Endothelial cell of umbilical vein (primary cell): Measurements from ENCODE around the gene LRRTM4. TPM values are rescaled to one million over a fixed set of nuclear protein-coding genes. Genes with fewer than 3 reads are reported as not detected.

Experiments
- BruUV-seq: library from RNA; stranded (reverse); fragments of 400-500 nt; replicated peaks from 2 replicates; lab custom pipeline; 2021; lab: Mats Ljungman, UMichigan
- CTCF ChIA-PET: fragments of 300-600, 350-600 bp; sonication (Branson Sonifier 250); formaldehyde crosslinking; loops from one replicate; lab custom pipeline; 2021; ENCODE audit warnings: antibody characterized with exemption, inconsistent platforms; lab: Charles Lee
- POLR2A ChIA-PET: fragments of 300-600, 350-600 bp; sonication (Branson Sonifier 250); formaldehyde crosslinking; loops from one replicate; lab custom pipeline; 2021; ENCODE audit warnings: antibody characterized with exemption, inconsistent platforms; lab: Charles Lee
- DNase-seq: peaks from one replicate; pipeline ENCODE4 v3.0.0-alpha.2; 2011; ENCODE audit warnings: low read depth, low spot score
- FAIRE-seq: peaks from 2 replicates; lab custom pipeline; 2011; peaks lifted over from hg19 to GRCh38; lab: Jason Lieb, UNC
- H2AFZ ChIP-seq: 2 replicates; pipeline ENCODE4 v1.6.0; 2012; ENCODE audit warnings: low read depth, low read length, control low read depth, inconsistent platforms
- H3K27ac ChIP-seq: 2 replicates; pipeline ENCODE4 v1.5.1; 2011; ENCODE audit warnings: low read depth, mild to moderate bottlenecking, control low read depth, low read length, moderate library complexity; ENCODE audit not compliant: insufficient read depth
- H3K27me3 ChIP-seq, 2 experiments: 2 replicates each; pipeline versions ENCODE4 v1.6.0 to v1.6.1; 2011; ENCODE audit warnings: low read length in 2 of 2, mixed read lengths in 1 of 2; ENCODE audit not compliant: control insufficient read depth in 2 of 2, insufficient read depth in 2 of 2
- H3K36me3 ChIP-seq, 2 experiments: 2 replicates in 1 of 2; 3 replicates in 1 of 2; pipeline ENCODE4 v1.5.1; 2011; ENCODE audit warnings: low read length in 2 of 2, mild to moderate bottlenecking in 1 of 2, moderate library complexity in 1 of 2; ENCODE audit not compliant: control insufficient read depth in 2 of 2, insufficient read depth in 2 of 2; ENCODE audit errors: extremely low read depth in 1 of 2
- H3K4me1 ChIP-seq: 3 replicates; pipeline ENCODE4 v1.5.1; 2011; ENCODE audit warnings: mild to moderate bottlenecking, low read length; ENCODE audit not compliant: control insufficient read depth, insufficient read depth; ENCODE audit errors: extremely low read depth
- H3K4me2 ChIP-seq: 2 replicates; pipeline ENCODE4 v1.6.1; 2011; ENCODE audit warnings: low read length, control low read depth, mixed read lengths; ENCODE audit not compliant: insufficient read depth
- H3K4me3 ChIP-seq, 3 experiments: fragments of 200-600 bp in 1 of 3; sonication (generic), shearing (Covaris generic) in 1 of 3; replicated peaks in 1 of 3; 2 replicates each; pipeline ENCODE4 v1.5.1; 2011 to 2016; ENCODE audit warnings: control low read depth in 3 of 3, low read length in 3 of 3, mild to moderate bottlenecking in 2 of 3, inconsistent platforms in 1 of 3, low read depth in 1 of 3, moderate library complexity in 1 of 3; ENCODE audit not compliant: insufficient read depth in 1 of 3
- H3K79me2 ChIP-seq: 2 replicates; pipeline ENCODE4 v1.6.0; 2012; ENCODE audit warnings: low read length, inconsistent platforms; ENCODE audit not compliant: control insufficient read depth, insufficient read depth
- H3K9ac ChIP-seq: replicated peaks from 2 replicates; pipeline ENCODE3; 2011; ENCODE audit warnings: low read length, control low read depth; ENCODE audit not compliant: insufficient read depth; ENCODE audit errors: extremely low read depth
- H3K9me1 ChIP-seq: replicated peaks from 3 replicates; pipeline ENCODE4 v1.6.0; 2011; ENCODE audit warnings: mild to moderate bottlenecking, low read length; ENCODE audit not compliant: control insufficient read depth, insufficient read depth; ENCODE audit errors: extremely low read depth
- H3K9me3 ChIP-seq: replicated peaks from 2 replicates; pipeline ENCODE4 v1.5.1; 2012; ENCODE audit warnings: low read length, inconsistent platforms; ENCODE audit not compliant: control insufficient read depth, insufficient read depth
- H4K20me1 ChIP-seq: replicated peaks from 2 replicates; pipeline ENCODE3; 2011; ENCODE audit warnings: mild to moderate bottlenecking, low read length; ENCODE audit not compliant: control insufficient read depth, insufficient read depth; ENCODE audit errors: extremely low read depth
- CTCF ChIP-seq, 2 donors: IDR thresholded peaks; 1 replicate in 1 of 2; 2 replicates in 1 of 2; pipeline ENCODE4 v1.5.1; 2011; ENCODE audit warnings: low read length in 2 of 2, mild to moderate bottlenecking in 2 of 2, moderate library complexity in 2 of 2, control low read depth in 1 of 2, inconsistent platforms in 1 of 2, low read depth in 1 of 2; ENCODE audit not compliant: insufficient read depth in 1 of 2; ENCODE audit errors: extremely low read depth in 1 of 2
- EZH2 ChIP-seq: IDR thresholded peaks from 2 replicates; pipeline ENCODE4 v1.6.1; 2012; ENCODE audit warnings: borderline replicate concordance, low read depth, mild to moderate bottlenecking, moderate library complexity, low read length, inconsistent platforms; ENCODE audit not compliant: severe bottlenecking
- FOS ChIP-seq: IDR thresholded peaks from 2 replicates; pipeline ENCODE4 v1.6.1; 2011; ENCODE audit warnings: mild to moderate bottlenecking, low read length, moderate library complexity, borderline replicate concordance; ENCODE audit not compliant: insufficient read depth
- GATA2 ChIP-seq: IDR thresholded peaks from 2 replicates; pipeline ENCODE4 v1.7.0; 2011; ENCODE audit warnings: low read depth, mild to moderate bottlenecking, moderate library complexity, mixed read lengths, low read length; ENCODE audit not compliant: insufficient read length, insufficient read depth
- JUN ChIP-seq: IDR thresholded peaks from 2 replicates; pipeline ENCODE4 v1.6.1; 2011; ENCODE audit warnings: borderline replicate concordance, low read depth; ENCODE audit not compliant: insufficient read length, insufficient read depth
- MAX ChIP-seq: IDR thresholded peaks from 2 replicates; pipeline ENCODE4 v1.6.1; 2011; ENCODE audit not compliant: insufficient read depth, insufficient read length
- MYC ChIP-seq: IDR thresholded peaks from one replicate; pipeline ENCODE4 v1.6.1; 2011; ENCODE audit warnings: mild to moderate bottlenecking, low read depth, low read length
- POLR2A ChIP-seq: IDR thresholded peaks from 2 replicates; pipeline ENCODE4 v1.6.1; 2012; ENCODE audit warnings: low read depth, mild to moderate bottlenecking, control low read depth, low read length
- POLR2AphosphoS5 ChIP-seq: IDR thresholded peaks from 2 replicates; pipeline ENCODE4 v1.6.1; 2012; ENCODE audit warnings: low read depth, mild to moderate bottlenecking, control low read depth, low read length, moderate library complexity; ENCODE audit not compliant: insufficient read depth
- dilution Hi-C: fragments of 300-500 bp; cut with MboI; formaldehyde crosslinking; loops from one replicate; pipeline ENCODE4 v1.15.0; 2019; ENCODE audit warnings: low sequenced_read_pairs; ENCODE audit not compliant: extremely low pct_ligation_motif_present
- intact Hi-C: fragments of 100-400 bp; cut with micrococcal nuclease; formaldehyde crosslinking; loops from one replicate; pipeline ENCODE4 v1.10.0; 2022
- polyA plus RNA-seq, 4 experiments: library from polyadenylated mRNA; depleted of rRNA in 3 of 4; stranded (reverse) in 3 of 4; unstranded in 1 of 4; fragments of >200 nt; gene quantifications; 2 replicates each; pipeline versions ENCODE4 v1.2.1 to v1.2.3, GENCODE V29; 2011 to 2012; ENCODE audit warnings: missing spikeins in 1 of 4
- total RNA-seq: library from RNA; stranded (reverse); gene quantifications from 2 replicates; pipeline ENCODE4 v1.2.3, GENCODE V29; 2021

LRRTM4 gene
- total and polyA plus RNA-seq, 2 donors (not counting 3 experiments of a cell fraction or from before 2014, with no cell fraction given): not detected

GRCh38 chr2:77228391-77228790 lies 293.8 kb downstream of the LRRTM4 start:
- intact Hi-C loops: no loop called here

More at GRCh38 chr2:77228391-77228790, 293.8 kb downstream of the LRRTM4 start:
- BruUV-seq: no TSS peak
- H3K27me3 ChIP-seq: no peaks in the 10 kb centered on the region
- CTCF ChIA-PET: no interaction called here
- H3K9me1 ChIP-seq: no peaks in the 10 kb centered on the region
- no peaks in the 10 kb centered on the region for H3K79me2 ChIP-seq
- no peaks in the 10 kb centered on the region for H4K20me1 ChIP-seq
- H3K4me1 ChIP-seq: no peaks in the 10 kb centered on the region
- H3K36me3 ChIP-seq: no peaks in the 10 kb centered on the region
- TF ChIP-seq GATA2: no peak
- TF ChIP-seq CTCF (IDR thresholded peaks at IDR 0.05; ENCODE audit: extremely low read depth in 1 of 2, insufficient read depth in 1 of 2, low read depth in 1 of 2, low read length in 2 of 2): no peak
- TF ChIP-seq MAX: no peak
- no peak for TF ChIP-seq FOS
- TF ChIP-seq MYC: no peak
- TF ChIP-seq POLR2AphosphoS5: no peak
- TF ChIP-seq EZH2: no peak
- TF ChIP-seq JUN: no peak
- no peak for TF ChIP-seq POLR2A
- FAIRE-seq (no peak), DNase-seq (no peak)
- H3K4me3 ChIP-seq: no peak overlapping the region
- no peaks in the 10 kb centered on the region for H3K9me3 ChIP-seq
- POLR2A ChIA-PET: no interaction called here
- H3K27ac ChIP-seq: no peak overlapping the region
- no peak overlapping the region for H3K9ac ChIP-seq
- dilution Hi-C loops: no loop called here
- H2AFZ ChIP-seq: no peak overlapping the region
- no peak overlapping the region for H3K4me2 ChIP-seq
